ENCODE results near the gene AATF. TPM values are rescaled to one million over a fixed set of nuclear protein-coding genes. Genes with fewer than 3 reads are reported as not detected.

Gene AATF
- total RNA-seq, 1 donor from 2014 or later = 53.5 TPM

GRCh38 chr17:36937001-36937958 is 11.5 kb upstream of the AATF start, which contains the start of gene LHX1:
Gene LHX1, plus strand, starts transcription at chr17:36937475. Its CDS starts 723 bp downstream, at chr17:36938198.
- no peak for DNase-seq (ENCODE audit: low spot score, unreplicated experiment)
- TF ChIP-seq CTCF (IDR thresholded peaks at IDR 0.05; ENCODE audit: unreplicated experiment) = no peak

GRCh38 chr17:36937959-36938565 is 10.7 kb upstream of the AATF start:
- Mint-ChIP-seq H3K27me3 (peaks cover 84% of the 10 kb centered on the region), H3K4me1 (ENCODE audit: low read depth) (peaks cover 36% of the 10 kb centered on the region), H3K9me3 (ENCODE audit: low read depth) (no peaks in the 10 kb centered on the region), H3K4me3 (ENCODE audit: low read depth) (peak overlapping the region; percentile 64), H3K36me3 (ENCODE audit: insufficient read depth) (no peaks in the 10 kb centered on the region), H3K27ac (peak overlapping the region; percentile 62)
- DNase-seq (ENCODE audit: low spot score, unreplicated experiment) = no peak
- TF ChIP-seq CTCF (IDR thresholded peaks at IDR 0.05; ENCODE audit: unreplicated experiment) = no peak

More at GRCh38 chr17:36937001-36937958, 11.5 kb upstream of the AATF start, which contains the start of gene LHX1:
- Mint-ChIP-seq H3K27me3 (peaks cover 92% of the 10 kb centered on the region), H3K9me3 (ENCODE audit: low read depth) (no peaks in the 10 kb centered on the region), H3K4me1 (ENCODE audit: low read depth) (peaks cover 42% of the 10 kb centered on the region), H3K4me3 (ENCODE audit: low read depth) (peak within 1 kb of the TSS; percentile 65), H3K27ac (peak within 1 kb of the TSS; percentile 62), H3K36me3 (ENCODE audit: insufficient read depth) (no peaks in the 10 kb centered on the region)

GRCh38 chr17:36938566-36939051 is 10.1 kb upstream of the AATF start:
- Mint-ChIP-seq H3K27ac (no peak overlapping the region), H3K27me3 (peaks cover 83% of the 10 kb centered on the region), H3K36me3 (ENCODE audit: insufficient read depth) (peaks cover under 1% of the 10 kb centered on the region), H3K4me1 (ENCODE audit: low read depth) (peaks cover 36% of the 10 kb centered on the region), H3K9me3 (ENCODE audit: low read depth) (no peaks in the 10 kb centered on the region), H3K4me3 (ENCODE audit: low read depth) (peak overlapping the region; percentile 64)
- no peak for DNase-seq (ENCODE audit: low spot score, unreplicated experiment)
- no peak for TF ChIP-seq CTCF (IDR thresholded peaks at IDR 0.05; ENCODE audit: unreplicated experiment)

GRCh38 chr17:36939052-36939801 is 9.5 kb upstream of the AATF start:
- Mint-ChIP-seq H3K27ac (peak overlapping the region; percentile 81), H3K27me3 (peaks cover 82% of the 10 kb centered on the region), H3K4me1 (ENCODE audit: low read depth) (peaks cover 30% of the 10 kb centered on the region), H3K4me3 (ENCODE audit: low read depth) (peak overlapping the region; percentile 23), H3K9me3 (ENCODE audit: low read depth) (no peaks in the 10 kb centered on the region), H3K36me3 (ENCODE audit: insufficient read depth) (peaks cover 1% of the 10 kb centered on the region)
- no peak for DNase-seq (ENCODE audit: low spot score, unreplicated experiment)
- TF ChIP-seq CTCF (IDR thresholded peaks at IDR 0.05; ENCODE audit: unreplicated experiment) = no peak
